Pancreas (tissue), 10 donors: ENCODE measurements around the gene MYH10. TPM values are rescaled to one million over a fixed set of nuclear protein-coding genes. Genes with fewer than 3 reads are reported as not detected.
A peak's percentile ranks its signal among the peaks of the same experiment; 100 is the strongest.

Experiments
- ATAC-seq, 4 donors: fragments of 200-7000 bp; cut with Tn5 transposase; one replicate each; pipeline versions ENCODE4 v1.8.0 to v1.9.1; 2020; ENCODE audit warnings: mild to moderate bottlenecking in 4 of 4, moderate library complexity in 4 of 4
- DNase-seq, 6 donors: peaks; one replicate each; pipeline ENCODE4 v3.0.0-alpha.2; 2020
- FAIRE-seq: peaks from 2 replicates; lab custom pipeline; 2012; peaks lifted over from hg19 to GRCh38; lab: Jason Lieb, UNC
- H3K27ac ChIP-seq, 4 donors: fragments of 200-600 bp; sonication (generic); 1 replicate in 3 of 4; 2 replicates in 1 of 4; pipeline versions ENCODE4 v1.5.0 to v1.8.0; 2020
- H3K27me3 ChIP-seq, 4 donors: fragments of 200-600 bp; one replicate each; pipeline ENCODE4 v1.8.0; 2021
- H3K36me3 ChIP-seq, 3 donors: fragments of 200-600 bp; sonication (generic) in 1 of 3; one replicate each; pipeline versions ENCODE4 v1.5.0 to v1.8.0; 2020 to 2021
- H3K4me1 ChIP-seq, 3 donors: fragments of 200-600 bp; one replicate each; pipeline ENCODE4 v1.8.0; 2021
- H3K4me3 ChIP-seq, 4 donors: fragments of 200-600 bp; sonication (generic) in 2 of 4; one replicate each; pipeline versions ENCODE4 v1.5.0 to v1.8.0; 2020 to 2021
- H3K9me3 ChIP-seq, 4 donors: fragments of 200-600 bp; one replicate each; pipeline ENCODE4 v1.8.0; 2021
- WGBS, 2 donors: extraction: QIAGEN DNeasy Blood & Tissue Kit; methylation state at CpG; one replicate each; pipeline ENCODE4 v1.1.7; 2013; 5-methylcytosine and 5-hydroxymethylcytosine counted together
- intact Hi-C, 3 donors: fragments of 100-400 bp; cut with DNase I; formaldehyde crosslinking; loops; one replicate each; pipeline versions ENCODE4 v1.11.1 to v1.14.2; 2022
- polyA plus RNA-seq, 2 donors: library from polyadenylated mRNA; stranded (reverse); fragments of 200-250 nt; gene quantifications; one replicate each; pipeline ENCODE4 v1.2.3, GENCODE V29; 2013
- total RNA-seq, 6 donors: library from RNA; stranded (reverse); fragmentation: NEBNext Ultra II Directional in 4 of 6; extraction: Animal tissue kit (Norgen Biotek cat#: 25700) in 4 of 6; gene quantifications; one replicate each; pipeline versions ENCODE4 v1.2.1 to v1.2.4, GENCODE V29; 2021 to 2023
- TF ChIP-seq, protein P1 (sequence below), 4 donors: fragments of 200-600 bp; sonication (generic) in 3 of 4; IDR thresholded peaks; one replicate each; pipeline versions ENCODE4 v1.5.0 to v1.8.0; 2021; ENCODE audit warnings: antibody characterized with exemption in 4 of 4
- donor health status: healthy with polysubstance abuse.
- donor health status: DM: no; HTN: no; CAD: no; lungs with moderate emphysema.
- donor health status: DM: no; HTN: no; CAD: no.
- donor health status: control.
- donor health status: control.
- donor health status: Bipolar disorder and iron deficiency.
- donor health status: DM: yes; HTN: yes; CAD: no.
- donor health status: DM: no; HTN: no; CAD: no.
- donor health status: DM: no; HTN: no; CAD: no.
- donor health status: DM: yes; HTN: yes; CAD: no.

Gene MYH10
- total and polyA plus RNA-seq, 8 donors, result 4.6 to 28.0 (median 11.3) TPM

DNA sequence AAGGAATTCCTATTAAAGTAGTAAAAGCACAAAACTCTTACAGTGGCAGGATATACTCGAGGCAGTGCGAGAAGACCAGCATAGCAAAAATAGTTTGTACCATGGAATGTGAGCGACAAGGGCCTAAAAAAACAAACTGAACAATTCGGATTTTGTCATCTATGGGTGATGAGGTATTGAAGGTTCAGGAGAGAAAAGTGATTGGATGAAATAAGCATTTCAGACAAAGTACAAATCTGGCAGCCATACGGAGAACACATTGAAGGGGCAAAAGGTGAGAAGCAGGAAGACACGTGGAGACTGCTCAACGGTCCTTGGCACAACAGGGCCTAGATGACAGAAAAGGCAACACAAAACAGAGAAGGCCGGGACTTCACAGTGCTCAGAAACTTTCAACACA lies 22.5 kb downstream of the MYH10 start:
- H3K27me3 ChIP-seq, result peaks cover 0 to 4% (median 0%) of the 10 kb centered on the region in 4 donors
- FAIRE-seq (no peak), DNase-seq (no peak), ATAC-seq (no peak)
- H3K27ac ChIP-seq, result no peak overlapping the region
- TF ChIP-seq, protein P1, sequence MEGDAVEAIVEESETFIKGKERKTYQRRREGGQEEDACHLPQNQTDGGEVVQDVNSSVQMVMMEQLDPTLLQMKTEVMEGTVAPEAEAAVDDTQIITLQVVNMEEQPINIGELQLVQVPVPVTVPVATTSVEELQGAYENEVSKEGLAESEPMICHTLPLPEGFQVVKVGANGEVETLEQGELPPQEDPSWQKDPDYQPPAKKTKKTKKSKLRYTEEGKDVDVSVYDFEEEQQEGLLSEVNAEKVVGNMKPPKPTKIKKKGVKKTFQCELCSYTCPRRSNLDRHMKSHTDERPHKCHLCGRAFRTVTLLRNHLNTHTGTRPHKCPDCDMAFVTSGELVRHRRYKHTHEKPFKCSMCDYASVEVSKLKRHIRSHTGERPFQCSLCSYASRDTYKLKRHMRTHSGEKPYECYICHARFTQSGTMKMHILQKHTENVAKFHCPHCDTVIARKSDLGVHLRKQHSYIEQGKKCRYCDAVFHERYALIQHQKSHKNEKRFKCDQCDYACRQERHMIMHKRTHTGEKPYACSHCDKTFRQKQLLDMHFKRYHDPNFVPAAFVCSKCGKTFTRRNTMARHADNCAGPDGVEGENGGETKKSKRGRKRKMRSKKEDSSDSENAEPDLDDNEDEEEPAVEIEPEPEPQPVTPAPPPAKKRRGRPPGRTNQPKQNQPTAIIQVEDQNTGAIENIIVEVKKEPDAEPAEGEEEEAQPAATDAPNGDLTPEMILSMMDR (IDR thresholded peaks at IDR 0.05), result no peak
- no peaks in the 10 kb centered on the region for H3K9me3 ChIP-seq
- no peaks in the 10 kb centered on the region for H3K4me1 ChIP-seq
- intact Hi-C loops, result no loop called here
- WGBS, 2 donors, result 80 to 83% methylated on average over 8 of the region's 8 CpGs
- no peaks in the 10 kb centered on the region for H3K36me3 ChIP-seq
- H3K4me3 ChIP-seq, result no peak overlapping the region

DNA sequence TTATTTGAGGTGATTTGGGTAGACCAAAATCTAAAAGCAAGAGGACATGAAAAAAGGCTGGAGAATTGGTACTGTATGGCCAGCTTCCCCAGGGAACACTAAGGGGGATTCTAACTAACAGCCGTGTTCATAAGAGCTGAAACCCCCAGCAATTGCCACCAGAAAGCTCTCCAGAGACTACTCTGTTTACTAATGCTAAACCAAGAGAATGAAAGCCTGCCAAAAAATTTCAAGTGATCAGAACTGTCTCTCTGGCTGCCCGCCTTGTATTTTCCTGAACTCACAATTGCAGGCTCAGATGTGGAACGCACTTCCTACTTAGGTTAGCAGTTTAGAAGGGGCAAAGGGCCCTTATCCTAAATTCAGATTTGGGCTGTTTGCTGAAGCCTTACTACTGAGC lies 24.1 kb downstream of the MYH10 start:
- intact Hi-C loops, result no loop called here
- peaks cover 0 to 4% (median 0%) of the 10 kb centered on the region in 4 donors for H3K27me3 ChIP-seq
- H3K36me3 ChIP-seq, result no peaks in the 10 kb centered on the region
- H3K4me3 ChIP-seq, result no peak overlapping the region
- peak overlapping the region in 1 of 4 donors; percentile 19 for H3K27ac ChIP-seq
- FAIRE-seq (no peak), DNase-seq (no peak), ATAC-seq (peak in 1 of 4 donors; percentile 47)
- H3K4me1 ChIP-seq, result no peaks in the 10 kb centered on the region
- 62 to 65% methylated on average over 3 of the region's 3 CpGs for WGBS, 2 donors
- H3K9me3 ChIP-seq, result no peaks in the 10 kb centered on the region
- TF ChIP-seq, protein P1 (IDR thresholded peaks at IDR 0.05), result no peak

DNA sequence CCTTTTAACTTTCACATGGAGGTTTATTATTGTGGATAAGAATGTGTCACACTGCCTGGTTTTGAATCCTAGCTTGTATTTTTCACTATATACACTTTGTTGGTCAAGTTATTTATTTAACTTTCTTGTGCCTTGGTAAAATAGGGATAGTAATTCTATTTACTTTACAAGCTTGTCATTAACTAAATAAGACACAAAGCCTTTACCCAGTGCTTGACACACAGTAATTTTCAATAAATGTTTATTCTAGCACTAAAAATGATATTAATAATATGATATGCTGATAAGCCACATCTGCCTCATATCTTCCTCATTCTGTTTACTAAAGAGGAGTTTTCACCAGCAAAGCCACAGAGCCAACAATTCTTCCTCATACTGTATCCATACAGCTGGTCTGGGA lies 27.8 kb downstream of the MYH10 start:
- Histone ChIP-seq H3K27me3 (peaks cover 0 to 4% (median 0%) of the 10 kb centered on the region in 4 donors), H3K9me3 (no peaks in the 10 kb centered on the region), H3K36me3 (no peaks in the 10 kb centered on the region), H3K27ac (no peak overlapping the region), H3K4me1 (no peaks in the 10 kb centered on the region), H3K4me3 (no peak overlapping the region)
- DNase-seq (no peak), ATAC-seq (no peak), FAIRE-seq (no peak)
- TF ChIP-seq, protein P1 (IDR thresholded peaks at IDR 0.05), result no peak
- intact Hi-C loops, result no loop called here

DNA sequence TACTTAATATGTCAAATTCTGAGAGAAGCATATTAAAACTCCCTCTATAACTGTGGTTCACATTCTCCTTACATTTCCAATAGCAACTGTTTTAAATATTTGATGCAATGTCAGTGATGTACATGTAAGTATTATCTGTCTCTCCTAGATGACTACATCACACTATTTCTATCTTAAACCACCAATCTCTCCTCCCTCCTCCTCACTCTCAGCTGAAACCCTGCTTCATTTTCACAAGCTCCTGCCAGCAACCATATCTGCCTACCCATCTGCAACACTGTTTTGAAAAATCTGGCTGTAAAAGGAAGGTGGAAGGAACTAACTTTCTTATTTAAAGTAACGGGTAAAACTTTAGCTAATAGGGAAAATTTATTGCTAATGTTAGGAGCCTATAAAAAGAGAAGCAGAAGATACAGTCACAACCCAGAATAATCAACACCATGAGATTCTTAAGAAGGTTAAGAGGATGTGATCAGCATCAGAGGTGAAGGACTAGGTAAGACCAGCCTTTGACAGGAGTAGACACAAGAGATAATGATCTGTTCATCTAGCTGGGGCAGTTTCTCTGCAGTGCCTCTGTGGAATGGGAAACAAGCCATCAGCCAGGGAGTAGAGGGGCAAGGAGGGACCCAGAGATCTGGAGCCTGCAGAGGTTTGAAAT lies 31.0 kb downstream of the MYH10 start:
- Histone ChIP-seq H3K4me1 (no peaks in the 10 kb centered on the region), H3K4me3 (no peak overlapping the region), H3K36me3 (no peaks in the 10 kb centered on the region), H3K27me3 (peaks cover 0 to 2% (median 0%) of the 10 kb centered on the region in 4 donors), H3K9me3 (no peaks in the 10 kb centered on the region), H3K27ac (no peak overlapping the region)
- intact Hi-C loops, result no loop called here
- TF ChIP-seq, protein P1 (IDR thresholded peaks at IDR 0.05), result no peak
- ATAC-seq (no peak), FAIRE-seq (no peak), DNase-seq (no peak)
- WGBS, 2 donors, result 92 to 95% methylated on average over 1 of the region's 1 CpG

DNA sequence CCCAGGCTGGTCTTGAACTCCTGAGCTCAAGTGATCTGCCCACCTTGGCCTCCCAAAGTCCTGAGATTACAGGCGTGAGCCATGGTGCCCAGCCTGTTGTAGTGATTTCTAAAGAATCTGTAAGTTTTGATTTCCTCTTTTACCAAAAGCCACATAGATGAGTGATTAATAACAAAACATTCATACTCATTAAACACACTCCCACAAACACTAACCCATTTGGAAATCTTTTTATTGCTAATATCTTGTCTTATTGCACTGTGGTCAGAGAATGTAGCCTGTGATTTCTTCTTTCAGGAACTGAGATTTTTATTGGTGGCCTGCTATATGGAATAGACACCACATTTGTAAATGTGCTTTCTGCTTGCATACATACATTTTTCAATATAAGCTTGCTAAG lies 31.6 kb downstream of the MYH10 start:
- H3K4me1 ChIP-seq, result no peaks in the 10 kb centered on the region
- H3K27ac ChIP-seq, result no peak overlapping the region
- TF ChIP-seq, protein P1 (IDR thresholded peaks at IDR 0.05), result no peak
- WGBS, 2 donors, result 77 to 95% methylated on average over 1 of the region's 1 CpG
- no peak overlapping the region for H3K4me3 ChIP-seq
- FAIRE-seq (no peak), ATAC-seq (no peak), DNase-seq (no peak)
- H3K9me3 ChIP-seq, result no peaks in the 10 kb centered on the region
- intact Hi-C loops, result no loop called here
- no peaks in the 10 kb centered on the region for H3K36me3 ChIP-seq
- H3K27me3 ChIP-seq, result no peaks in the 10 kb centered on the region
